DMS79 treated with DMSO at 0.1 percent for 48 hours (cell line): ENCODE data around the gene EOLA1.
"Not testable (repeated sequence)": the region's sequence is repeated elsewhere in the genome, so short reads cannot be mapped to it uniquely, and the experiment has no call there.

Source experiments
- DNase-seq: peaks from one replicate; lab custom pipeline; 2025; lab: John Stamatoyannopoulos, UW

The EOLA1 gene

GRCh38 chrX:149540621-149541520 is at the start of gene EOLA1:
EOLA1 (plus strand) TSS chrX:149541012; CDS start chrX:149545631, 4,619 bp downstream.
- DNase-seq, result peak; percentile 82

GRCh38 chrX:149491812-149492211 is 49.0 kb upstream of the EOLA1 start:
- no peak for DNase-seq

- no peak for DNase-seq
These were observed 46.9 kb upstream of the EOLA1 start for GRCh38 chrX:149493567-149494562.

GRCh38 chrX:149494844-149495565 is 45.8 kb upstream of the EOLA1 start:
- no peak for DNase-seq

GRCh38 chrX:149495573-149496071 is 45.2 kb upstream of the EOLA1 start:
- DNase-seq, result no peak

- no peak for DNase-seq
These were observed 43.8 kb upstream of the EOLA1 start for GRCh38 chrX:149497054-149497453.

- no peak for DNase-seq
These were observed 43.2 kb upstream of the EOLA1 start for GRCh38 chrX:149497626-149498025.

GRCh38 chrX:149498767-149499166 is 42.0 kb upstream of the EOLA1 start:
- no peak for DNase-seq

GRCh38 chrX:149499766-149500165 is 41.0 kb upstream of the EOLA1 start:
- DNase-seq, result no peak

- DNase-seq, result not testable (repeated sequence)
These were observed 37.9 kb upstream of the EOLA1 start for GRCh38 chrX:149502923-149503322.

GRCh38 chrX:149503446-149503845 is 37.4 kb upstream of the EOLA1 start:
- not testable (repeated sequence) for DNase-seq

- peak; percentile 5 for DNase-seq
These were observed 36.4 kb upstream of the EOLA1 start for GRCh38 chrX:149504226-149504914.

GRCh38 chrX:149504915-149505651 is 35.7 kb upstream of the EOLA1 start, which contains the start of gene IDS:
IDS (minus strand) TSS chrX:149505306; CDS start chrX:149505137, 169 bp downstream.
- peak; percentile 68 for DNase-seq

GRCh38 chrX:149505671-149506070 is 35.1 kb upstream of the EOLA1 start:
- DNase-seq, result no peak

- DNase-seq, result no peak
These were observed 34.5 kb upstream of the EOLA1 start for GRCh38 chrX:149506349-149506748.

GRCh38 chrX:149508467-149508866 is 32.3 kb upstream of the EOLA1 start:
- no peak for DNase-seq

- no peak for DNase-seq
These were observed 30.4 kb upstream of the EOLA1 start for GRCh38 chrX:149510386-149510785.

GRCh38 chrX:149511081-149511480 is 29.7 kb upstream of the EOLA1 start:
- peak; percentile 2 for DNase-seq

GRCh38 chrX:149512225-149512885 is 28.5 kb upstream of the EOLA1 start:
- no peak for DNase-seq
